HepG2 (cell line): ENCODE results near the gene CAMK2D. TPM values are rescaled to one million over a fixed set of nuclear protein-coding genes. Genes with fewer than 3 reads are reported as not detected.

Experiments
- ATF7 ChIP-seq, 2 experiments: fragments of 450-650 bp in 1 of 2; sonication (generic) in 1 of 2; formaldehyde crosslinking in 1 of 2; IDR thresholded peaks; 2 replicates each; pipeline versions ENCODE4 v1.4.0 to v1.6.1; 2016 to 2020; ENCODE audit warnings: antibody characterized with exemption in 1 of 2, mild to moderate bottlenecking in 1 of 2, missing genetic modification reagents in 1 of 2
- BORCS8-MEF2B ChIP-seq: sonication (generic); formaldehyde crosslinking; IDR thresholded peaks from 2 replicates; pipeline ENCODE4 v1.8.0; 2022; ENCODE audit warnings: mild to moderate bottlenecking, missing genetic modification reagents
- GTF2F1 ChIP-seq: fragments of 150-350 bp; IDR thresholded peaks from 2 replicates; pipeline ENCODE4 v1.6.1; 2014; ENCODE audit warnings: low read length
- HMGXB3 ChIP-seq: sonication (generic); formaldehyde crosslinking; IDR thresholded peaks from 2 replicates; pipeline ENCODE4 v1.4.0; 2020; ENCODE audit warnings: missing genetic modification reagents, borderline replicate concordance
- HOXA5 ChIP-seq: sonication (generic); formaldehyde crosslinking; IDR thresholded peaks from 2 replicates; pipeline ENCODE4 v1.4.0; 2020; ENCODE audit warnings: missing genetic modification reagents
- IRF9 ChIP-seq: sonication (generic); formaldehyde crosslinking; IDR thresholded peaks from 2 replicates; pipeline ENCODE4 v1.8.0; 2022; ENCODE audit warnings: missing genetic modification reagents, mild to moderate bottlenecking, borderline replicate concordance
- KLF12 ChIP-seq: sonication (generic); formaldehyde crosslinking; IDR thresholded peaks from 2 replicates; pipeline ENCODE4 v1.4.0; 2020; ENCODE audit warnings: missing genetic modification reagents, borderline replicate concordance
- MAF1 ChIP-seq: sonication (generic); formaldehyde crosslinking; IDR thresholded peaks from 2 replicates; pipeline ENCODE4 v1.5.0; 2020; ENCODE audit warnings: missing genetic modification reagents, borderline replicate concordance
- MED8 ChIP-seq: sonication (generic); formaldehyde crosslinking; IDR thresholded peaks from 2 replicates; pipeline ENCODE4 v1.8.1; 2023; ENCODE audit warnings: mild to moderate bottlenecking, missing genetic modification reagents; ENCODE audit not compliant: insufficient replicate concordance
- NCOA5 ChIP-seq: sonication (generic); formaldehyde crosslinking; IDR thresholded peaks from 2 replicates; pipeline ENCODE4 v1.4.0; 2020; ENCODE audit warnings: missing genetic modification reagents
- PAWR ChIP-seq: sonication (generic); formaldehyde crosslinking; IDR thresholded peaks from 2 replicates; pipeline ENCODE4 v1.4.0; 2020; ENCODE audit warnings: missing genetic modification reagents, mild to moderate bottlenecking, borderline replicate concordance
- TCF7L2 ChIP-seq: IDR thresholded peaks from 2 replicates; pipeline ENCODE4 v1.6.1; 2011; ENCODE audit warnings: mild to moderate bottlenecking, low read depth, low read length, moderate library complexity
- ZBTB39 ChIP-seq: sonication (generic); formaldehyde crosslinking; IDR thresholded peaks from 2 replicates; pipeline ENCODE4 v1.5.0; 2020; ENCODE audit warnings: missing genetic modification reagents
- ZFP91 ChIP-seq: sonication (generic); formaldehyde crosslinking; IDR thresholded peaks from 2 replicates; pipeline ENCODE4 v1.9.0; 2022; ENCODE audit warnings: missing genetic modification reagents, mild to moderate bottlenecking, borderline replicate concordance
- ZNF326 ChIP-seq: sonication (generic); formaldehyde crosslinking; IDR thresholded peaks from 2 replicates; pipeline ENCODE4 v1.4.0; 2020; ENCODE audit warnings: missing genetic modification reagents, borderline replicate concordance
- ZNF501 ChIP-seq: sonication (generic); formaldehyde crosslinking; IDR thresholded peaks from 2 replicates; pipeline ENCODE4 v1.5.1; 2020; ENCODE audit warnings: mild to moderate bottlenecking, moderate library complexity, missing genetic modification reagents
- ZNF512 ChIP-seq: sonication (generic); formaldehyde crosslinking; IDR thresholded peaks from 2 replicates; pipeline ENCODE4 v1.4.0; 2020; ENCODE audit warnings: mild to moderate bottlenecking, missing genetic modification reagents
- ZSCAN29 ChIP-seq: sonication (generic); formaldehyde crosslinking; conservative IDR thresholded peaks from 2 replicates; pipeline ENCODE4 v1.4.0; 2020; ENCODE audit warnings: mild to moderate bottlenecking, missing genetic modification reagents
- polyA plus RNA-seq, 8 experiments: library from polyadenylated mRNA; depleted of rRNA in 3 of 8; stranded (reverse) in 7 of 8; unstranded in 1 of 8; fragments of >200 nt; fragmentation: Illumina TruSeq in 4 of 8; extraction: Trizol in 4 of 8; gene quantifications; 2 replicates each; pipeline versions ENCODE4 v1.2.1 to v1.2.3, GENCODE V29; 2011 to 2016; ENCODE audit warnings: low read depth in 4 of 8, missing spikeins in 1 of 8, mixed read lengths in 1 of 8; ENCODE audit not compliant: insufficient read depth in 1 of 8
- total RNA-seq, 5 experiments: library from RNA; depleted of rRNA; stranded (reverse); fragments of >200 nt; fragmentation: Illumina TruSeq; extraction: Trizol; gene quantifications; 2 replicates each; pipeline ENCODE4 v1.2.3, GENCODE V29; 2016; ENCODE audit warnings: low read depth in 1 of 5

CAMK2D gene
- total and polyA plus RNA-seq, 2 of the 13 experiments (the other 11 are each of a cell fraction or from before 2014, with no cell fraction given): 18.0 to 65.4 TPM

GRCh38 chr4:113784497-113785250, 23.1 kb upstream of the CAMK2D start (continued):
- TF ChIP-seq ZNF501 (no peak), MED8 (no peak), GTF2F1 (no peak), MAF1 (no peak), HOXA5 (CRISPR knock-in tag) (0 out of 2 replicates have a peak, but pooled peaks have one; percentile 51), ZNF512 (no peak), ZNF326 (CRISPR knock-in tag) (no peak), TCF7L2 (no peak), ZSCAN29 (CRISPR knock-in tag) (peak; percentile 64; the same call in 1 of the 2 replicates), HMGXB3 (no peak), PAWR (CRISPR knock-in tag) (no peak), BORCS8-MEF2B (CRISPR knock-in tag) (no peak), NCOA5 (CRISPR knock-in tag) (no peak), KLF12 (no peak), ZFP91 (CRISPR knock-in tag) (no peak), ATF7 (IDR thresholded peaks at IDR 0.05) (no peak), ATF7 (CRISPR knock-in tag; IDR thresholded peaks at IDR 0.05) (no peak), IRF9 (CRISPR knock-in tag) (no peak), ZBTB39 (CRISPR knock-in tag) (no peak)
